Endothelial cell of umbilical vein (primary cell): ENCODE data around the gene LRRK1. TPM values are rescaled to one million over a fixed set of nuclear protein-coding genes. Genes with fewer than 3 reads are reported as not detected.

Experiments
- BruUV-seq: library from RNA; stranded (reverse); fragments of 400-500 nt; replicated peaks from 2 replicates; lab custom pipeline; 2021; lab: Mats Ljungman, UMichigan
- CTCF ChIA-PET: fragments of 300-600, 350-600 bp; sonication (Branson Sonifier 250); formaldehyde crosslinking; loops from one replicate; lab custom pipeline; 2021; ENCODE audit warnings: antibody characterized with exemption, inconsistent platforms; lab: Charles Lee
- POLR2A ChIA-PET: fragments of 300-600, 350-600 bp; sonication (Branson Sonifier 250); formaldehyde crosslinking; loops from one replicate; lab custom pipeline; 2021; ENCODE audit warnings: antibody characterized with exemption, inconsistent platforms; lab: Charles Lee
- DNase-seq: peaks from one replicate; pipeline ENCODE4 v3.0.0-alpha.2; 2011; ENCODE audit warnings: low read depth, low spot score
- FAIRE-seq: peaks from 2 replicates; lab custom pipeline; 2011; peaks lifted over from hg19 to GRCh38; lab: Jason Lieb, UNC
- H2AFZ ChIP-seq: 2 replicates; pipeline ENCODE4 v1.6.0; 2012; ENCODE audit warnings: low read depth, low read length, control low read depth, inconsistent platforms
- H3K27ac ChIP-seq: 2 replicates; pipeline ENCODE4 v1.5.1; 2011; ENCODE audit warnings: low read depth, mild to moderate bottlenecking, control low read depth, low read length, moderate library complexity; ENCODE audit not compliant: insufficient read depth
- H3K27me3 ChIP-seq, 2 experiments: 2 replicates each; pipeline versions ENCODE4 v1.6.0 to v1.6.1; 2011; ENCODE audit warnings: low read length in 2 of 2, mixed read lengths in 1 of 2; ENCODE audit not compliant: control insufficient read depth in 2 of 2, insufficient read depth in 2 of 2
- H3K36me3 ChIP-seq, 2 experiments: 2 replicates in 1 of 2; 3 replicates in 1 of 2; pipeline ENCODE4 v1.5.1; 2011; ENCODE audit warnings: low read length in 2 of 2, mild to moderate bottlenecking in 1 of 2, moderate library complexity in 1 of 2; ENCODE audit not compliant: control insufficient read depth in 2 of 2, insufficient read depth in 2 of 2; ENCODE audit errors: extremely low read depth in 1 of 2
- H3K4me1 ChIP-seq: 3 replicates; pipeline ENCODE4 v1.5.1; 2011; ENCODE audit warnings: mild to moderate bottlenecking, low read length; ENCODE audit not compliant: control insufficient read depth, insufficient read depth; ENCODE audit errors: extremely low read depth
- H3K4me2 ChIP-seq: 2 replicates; pipeline ENCODE4 v1.6.1; 2011; ENCODE audit warnings: low read length, control low read depth, mixed read lengths; ENCODE audit not compliant: insufficient read depth
- H3K4me3 ChIP-seq, 3 experiments: fragments of 200-600 bp in 1 of 3; sonication (generic), shearing (Covaris generic) in 1 of 3; replicated peaks in 1 of 3; 2 replicates each; pipeline ENCODE4 v1.5.1; 2011 to 2016; ENCODE audit warnings: control low read depth in 3 of 3, low read length in 3 of 3, mild to moderate bottlenecking in 2 of 3, inconsistent platforms in 1 of 3, low read depth in 1 of 3, moderate library complexity in 1 of 3; ENCODE audit not compliant: insufficient read depth in 1 of 3
- H3K79me2 ChIP-seq: 2 replicates; pipeline ENCODE4 v1.6.0; 2012; ENCODE audit warnings: low read length, inconsistent platforms; ENCODE audit not compliant: control insufficient read depth, insufficient read depth
- H3K9ac ChIP-seq: replicated peaks from 2 replicates; pipeline ENCODE3; 2011; ENCODE audit warnings: low read length, control low read depth; ENCODE audit not compliant: insufficient read depth; ENCODE audit errors: extremely low read depth
- H3K9me1 ChIP-seq: replicated peaks from 3 replicates; pipeline ENCODE4 v1.6.0; 2011; ENCODE audit warnings: mild to moderate bottlenecking, low read length; ENCODE audit not compliant: control insufficient read depth, insufficient read depth; ENCODE audit errors: extremely low read depth
- H3K9me3 ChIP-seq: replicated peaks from 2 replicates; pipeline ENCODE4 v1.5.1; 2012; ENCODE audit warnings: low read length, inconsistent platforms; ENCODE audit not compliant: control insufficient read depth, insufficient read depth
- H4K20me1 ChIP-seq: replicated peaks from 2 replicates; pipeline ENCODE3; 2011; ENCODE audit warnings: mild to moderate bottlenecking, low read length; ENCODE audit not compliant: control insufficient read depth, insufficient read depth; ENCODE audit errors: extremely low read depth
- EZH2 ChIP-seq: IDR thresholded peaks from 2 replicates; pipeline ENCODE4 v1.6.1; 2012; ENCODE audit warnings: borderline replicate concordance, low read depth, mild to moderate bottlenecking, moderate library complexity, low read length, inconsistent platforms; ENCODE audit not compliant: severe bottlenecking
- FOS ChIP-seq: IDR thresholded peaks from 2 replicates; pipeline ENCODE4 v1.6.1; 2011; ENCODE audit warnings: mild to moderate bottlenecking, low read length, moderate library complexity, borderline replicate concordance; ENCODE audit not compliant: insufficient read depth
- GATA2 ChIP-seq: IDR thresholded peaks from 2 replicates; pipeline ENCODE4 v1.7.0; 2011; ENCODE audit warnings: low read depth, mild to moderate bottlenecking, moderate library complexity, mixed read lengths, low read length; ENCODE audit not compliant: insufficient read length, insufficient read depth
- JUN ChIP-seq: IDR thresholded peaks from 2 replicates; pipeline ENCODE4 v1.6.1; 2011; ENCODE audit warnings: borderline replicate concordance, low read depth; ENCODE audit not compliant: insufficient read length, insufficient read depth
- MYC ChIP-seq: IDR thresholded peaks from one replicate; pipeline ENCODE4 v1.6.1; 2011; ENCODE audit warnings: mild to moderate bottlenecking, low read depth, low read length
- POLR2A ChIP-seq: IDR thresholded peaks from 2 replicates; pipeline ENCODE4 v1.6.1; 2012; ENCODE audit warnings: low read depth, mild to moderate bottlenecking, control low read depth, low read length
- POLR2AphosphoS5 ChIP-seq: IDR thresholded peaks from 2 replicates; pipeline ENCODE4 v1.6.1; 2012; ENCODE audit warnings: low read depth, mild to moderate bottlenecking, control low read depth, low read length, moderate library complexity; ENCODE audit not compliant: insufficient read depth
- dilution Hi-C: fragments of 300-500 bp; cut with MboI; formaldehyde crosslinking; loops from one replicate; pipeline ENCODE4 v1.15.0; 2019; ENCODE audit warnings: low sequenced_read_pairs; ENCODE audit not compliant: extremely low pct_ligation_motif_present
- intact Hi-C: fragments of 100-400 bp; cut with micrococcal nuclease; formaldehyde crosslinking; loops from one replicate; pipeline ENCODE4 v1.10.0; 2022
- polyA plus RNA-seq, 4 experiments: library from polyadenylated mRNA; depleted of rRNA in 3 of 4; stranded (reverse) in 3 of 4; unstranded in 1 of 4; fragments of >200 nt; gene quantifications; 2 replicates each; pipeline versions ENCODE4 v1.2.1 to v1.2.3, GENCODE V29; 2011 to 2012; ENCODE audit warnings: missing spikeins in 1 of 4
- total RNA-seq: library from RNA; stranded (reverse); gene quantifications from 2 replicates; pipeline ENCODE4 v1.2.3, GENCODE V29; 2021
- TF ChIP-seq, protein P1 (sequence below), 2 donors: IDR thresholded peaks; 1 replicate in 1 of 2; 2 replicates in 1 of 2; pipeline ENCODE4 v1.5.1; 2011; ENCODE audit warnings: low read length in 2 of 2, mild to moderate bottlenecking in 2 of 2, moderate library complexity in 2 of 2, control low read depth in 1 of 2, inconsistent platforms in 1 of 2, low read depth in 1 of 2; ENCODE audit not compliant: insufficient read depth in 1 of 2; ENCODE audit errors: extremely low read depth in 1 of 2
- TF ChIP-seq, protein P2 (sequence below): IDR thresholded peaks from 2 replicates; pipeline ENCODE4 v1.6.1; 2011; ENCODE audit not compliant: insufficient read depth, insufficient read length

The LRRK1 gene
- total and polyA plus RNA-seq, 2 donors (not counting 3 experiments of a cell fraction or from before 2014, with no cell fraction given): 11.0 to 22.1 TPM

DNA sequence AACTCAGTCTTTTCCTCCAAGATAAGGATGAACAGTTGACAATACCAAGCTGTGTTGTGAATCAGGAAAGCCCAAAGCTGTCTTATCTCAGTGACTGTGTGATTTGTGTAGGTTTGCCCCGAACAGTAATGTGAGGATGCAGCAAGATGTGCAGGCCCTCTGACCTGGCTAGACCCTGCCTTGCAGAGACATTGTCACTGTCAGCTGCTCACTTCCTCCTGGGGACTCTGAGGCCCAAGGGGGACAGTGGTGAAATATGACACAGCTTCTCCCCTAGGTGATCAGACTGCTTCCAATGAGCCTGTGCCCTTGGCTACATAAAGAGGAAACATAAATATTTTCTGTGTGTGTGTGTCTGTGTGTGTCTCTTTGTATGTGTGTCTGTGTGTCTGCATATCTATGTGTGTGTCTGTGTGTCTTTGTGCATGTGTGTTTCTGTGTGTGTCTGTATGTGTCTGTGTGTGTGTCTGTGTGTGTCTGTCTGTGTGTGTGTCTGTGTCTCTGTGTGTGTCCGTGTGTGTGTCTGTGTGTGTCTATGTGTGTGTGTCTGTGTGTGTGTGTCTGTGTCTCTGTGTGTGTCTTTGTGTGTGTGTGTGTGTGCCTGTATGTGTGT lies 21.7 kb downstream of the LRRK1 start:
- intact Hi-C loops (no loop called here), dilution Hi-C loops (no loop called here)
- no TSS peak for BruUV-seq
- H3K9me3 ChIP-seq: no peaks in the 10 kb centered on the region
- no peaks in the 10 kb centered on the region for H4K20me1 ChIP-seq
- TF ChIP-seq, protein P1, sequence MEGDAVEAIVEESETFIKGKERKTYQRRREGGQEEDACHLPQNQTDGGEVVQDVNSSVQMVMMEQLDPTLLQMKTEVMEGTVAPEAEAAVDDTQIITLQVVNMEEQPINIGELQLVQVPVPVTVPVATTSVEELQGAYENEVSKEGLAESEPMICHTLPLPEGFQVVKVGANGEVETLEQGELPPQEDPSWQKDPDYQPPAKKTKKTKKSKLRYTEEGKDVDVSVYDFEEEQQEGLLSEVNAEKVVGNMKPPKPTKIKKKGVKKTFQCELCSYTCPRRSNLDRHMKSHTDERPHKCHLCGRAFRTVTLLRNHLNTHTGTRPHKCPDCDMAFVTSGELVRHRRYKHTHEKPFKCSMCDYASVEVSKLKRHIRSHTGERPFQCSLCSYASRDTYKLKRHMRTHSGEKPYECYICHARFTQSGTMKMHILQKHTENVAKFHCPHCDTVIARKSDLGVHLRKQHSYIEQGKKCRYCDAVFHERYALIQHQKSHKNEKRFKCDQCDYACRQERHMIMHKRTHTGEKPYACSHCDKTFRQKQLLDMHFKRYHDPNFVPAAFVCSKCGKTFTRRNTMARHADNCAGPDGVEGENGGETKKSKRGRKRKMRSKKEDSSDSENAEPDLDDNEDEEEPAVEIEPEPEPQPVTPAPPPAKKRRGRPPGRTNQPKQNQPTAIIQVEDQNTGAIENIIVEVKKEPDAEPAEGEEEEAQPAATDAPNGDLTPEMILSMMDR (IDR thresholded peaks at IDR 0.05; ENCODE audit: extremely low read depth in 1 of 2, insufficient read depth in 1 of 2, low read depth in 1 of 2, low read length in 2 of 2): no peak
- TF ChIP-seq, protein P2, sequence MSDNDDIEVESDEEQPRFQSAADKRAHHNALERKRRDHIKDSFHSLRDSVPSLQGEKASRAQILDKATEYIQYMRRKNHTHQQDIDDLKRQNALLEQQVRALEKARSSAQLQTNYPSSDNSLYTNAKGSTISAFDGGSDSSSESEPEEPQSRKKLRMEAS: no peak
- no peak for TF ChIP-seq FOS
- no peak for TF ChIP-seq EZH2
- no peak for TF ChIP-seq JUN
- no peak for TF ChIP-seq POLR2AphosphoS5
- no peak for TF ChIP-seq MYC
- TF ChIP-seq GATA2: no peak
- no peak for TF ChIP-seq POLR2A
- no peak overlapping the region for H3K27ac ChIP-seq
- H3K9ac ChIP-seq: no peak overlapping the region
- no peak for DNase-seq
- no peaks in the 10 kb centered on the region for H3K4me1 ChIP-seq
- H3K4me3 ChIP-seq: no peak overlapping the region
- H3K9me1 ChIP-seq: no peaks in the 10 kb centered on the region
- H3K79me2 ChIP-seq: peaks cover 2% of the 10 kb centered on the region
- CTCF ChIA-PET: interaction anchor here (1.0 kb wide), 1 partner anchor 22 kb away, joined by 4 read pairs; the partner anchor contains the start of gene LRRK1
- H2AFZ ChIP-seq: no peak overlapping the region
- no peaks in the 10 kb centered on the region for H3K36me3 ChIP-seq
- POLR2A ChIA-PET: no interaction called here
- FAIRE-seq: no peak
- no peak overlapping the region for H3K4me2 ChIP-seq
- no peaks in the 10 kb centered on the region for H3K27me3 ChIP-seq
